NCI-H526 (cell line): Measurements from ENCODE around the gene GNG7.
"Not testable (repeated sequence)": the region's sequence is repeated elsewhere in the genome, so short reads cannot be mapped to it uniquely, and the experiment has no call there.

Source experiments
- DNase-seq, 2 experiments: peaks; one replicate each; lab custom pipeline; 2025; lab: John Stamatoyannopoulos, UW

Gene GNG7

DNA sequence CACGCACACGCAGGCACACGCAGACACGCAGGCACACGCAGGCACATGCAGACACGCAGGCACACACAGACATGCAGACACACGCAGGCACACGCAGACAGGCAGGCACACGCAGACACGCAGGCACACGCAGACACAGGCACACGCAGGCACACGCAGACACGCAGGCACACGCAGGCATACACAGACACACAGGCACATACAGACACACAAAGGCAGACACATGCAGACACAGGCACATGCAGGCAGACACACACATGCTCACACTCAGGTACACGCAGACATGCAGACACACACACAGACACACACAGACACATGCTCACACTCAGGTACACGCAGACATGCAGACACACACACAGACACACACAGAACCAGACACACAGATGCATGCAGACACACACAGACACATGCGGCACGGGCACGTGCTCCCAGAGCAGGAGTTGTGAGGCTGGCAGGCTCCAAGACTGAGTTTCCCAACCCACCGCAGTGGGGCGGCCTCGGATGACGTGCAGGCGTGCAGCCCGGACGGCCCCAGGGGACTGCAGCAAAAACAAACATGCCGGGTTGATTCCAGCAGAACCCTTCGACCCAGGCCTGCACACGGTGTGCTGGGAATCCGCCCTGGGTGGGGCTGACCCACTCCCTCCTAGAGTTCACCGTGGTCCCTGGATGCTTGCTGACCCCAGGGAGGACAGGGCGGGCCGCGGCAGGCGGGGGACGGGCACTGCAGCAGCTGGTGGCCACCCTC is 126.6 kb downstream of the GNG7 start:
- DNase-seq, result peak in 1 of 2 experiments; percentile 40

DNA sequence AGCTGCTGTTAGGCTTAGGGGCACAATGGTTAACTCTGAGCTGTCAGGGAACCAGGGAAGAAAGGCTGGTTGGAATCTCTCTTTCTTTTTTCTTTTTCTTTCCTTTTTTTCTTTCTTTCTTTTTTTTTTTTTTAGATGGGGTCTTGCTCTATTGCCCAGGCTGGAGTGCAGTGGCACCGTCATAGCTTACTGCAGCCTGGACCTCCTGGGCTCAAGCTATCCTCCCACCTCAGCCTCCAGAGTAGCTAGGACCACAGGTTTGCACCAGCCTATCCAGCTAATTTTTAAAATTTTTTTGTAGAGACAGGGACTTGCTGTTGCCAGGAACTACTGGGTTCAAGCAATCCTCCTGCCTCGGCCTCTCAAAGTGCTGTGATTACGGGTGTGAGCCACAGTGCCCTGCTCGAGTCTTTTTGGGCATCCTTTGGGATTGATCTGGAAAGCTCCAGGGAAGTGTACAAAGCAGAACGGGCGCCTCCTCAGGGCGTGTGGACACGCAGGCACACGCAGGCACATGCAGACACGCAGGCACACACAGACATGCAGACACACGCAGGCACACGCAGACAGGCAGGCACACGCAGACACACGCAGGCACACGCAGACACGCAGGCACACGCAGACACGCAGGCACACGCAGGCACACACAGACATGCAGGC is 127.4 kb downstream of the GNG7 start:
- no peak for DNase-seq

DNA sequence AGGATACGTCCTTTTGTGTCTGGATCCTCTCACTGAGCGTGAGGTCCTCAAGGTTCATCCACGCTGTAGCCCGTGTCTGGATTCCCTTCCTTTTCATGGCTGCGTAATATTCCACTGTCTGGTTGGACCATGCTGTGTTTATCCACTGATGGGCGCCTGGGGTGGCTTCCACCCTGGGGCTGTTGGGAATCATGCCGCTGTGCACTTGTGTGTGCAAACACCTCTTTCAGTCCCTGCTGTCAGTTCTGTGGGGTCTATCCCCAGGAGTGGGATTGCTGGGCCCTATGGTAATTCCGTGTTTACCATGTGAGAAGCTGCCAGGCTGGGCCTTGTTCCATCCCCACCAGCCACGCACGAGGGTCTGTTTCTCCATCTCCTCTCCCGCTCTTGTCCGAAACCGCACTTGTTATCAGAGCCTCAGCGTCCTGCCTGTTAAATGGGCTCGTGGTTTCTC is 128.0 kb downstream of the GNG7 start:
- no peak for DNase-seq

DNA sequence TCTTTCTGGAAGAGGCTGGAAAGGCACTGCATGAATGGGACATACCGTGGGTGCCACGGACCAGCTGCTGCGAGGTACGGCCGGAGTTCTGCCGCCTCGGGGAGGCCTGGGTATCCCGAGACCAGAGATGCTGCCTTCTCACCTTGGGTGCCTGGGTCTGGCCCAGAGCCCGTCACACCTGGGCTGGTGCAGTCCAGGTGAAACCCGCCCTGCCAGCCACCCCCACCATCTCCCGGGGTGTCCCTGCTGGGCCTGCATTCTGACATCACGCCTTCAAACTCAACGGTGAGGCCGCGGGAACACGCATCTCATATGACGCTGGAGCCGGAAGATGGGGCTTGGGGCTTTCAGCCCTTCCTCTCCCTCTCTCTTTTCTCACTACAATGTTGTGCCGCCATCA is 128.6 kb downstream of the GNG7 start:
- no peak for DNase-seq

DNA sequence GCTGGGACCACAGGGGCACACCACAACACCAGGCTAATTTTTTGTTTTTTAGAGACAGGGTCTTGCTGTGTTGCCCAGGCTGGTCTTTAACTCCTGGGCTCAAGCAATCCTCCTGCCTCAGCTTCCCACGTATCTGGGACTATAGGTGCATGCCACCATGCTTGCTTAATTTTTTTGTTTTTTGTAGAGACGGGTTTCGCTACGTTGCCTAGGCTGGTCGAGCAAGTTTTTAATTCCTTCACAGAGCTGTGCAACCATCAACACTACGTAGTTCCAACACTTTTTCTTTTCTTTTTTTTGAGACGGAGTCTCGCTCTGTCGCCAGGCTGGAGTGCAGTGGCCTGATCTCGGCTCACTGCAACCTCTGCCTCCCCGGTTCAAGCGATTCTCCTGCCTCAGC is 130.3 kb downstream of the GNG7 start:
- not testable (repeated sequence) for DNase-seq

DNA sequence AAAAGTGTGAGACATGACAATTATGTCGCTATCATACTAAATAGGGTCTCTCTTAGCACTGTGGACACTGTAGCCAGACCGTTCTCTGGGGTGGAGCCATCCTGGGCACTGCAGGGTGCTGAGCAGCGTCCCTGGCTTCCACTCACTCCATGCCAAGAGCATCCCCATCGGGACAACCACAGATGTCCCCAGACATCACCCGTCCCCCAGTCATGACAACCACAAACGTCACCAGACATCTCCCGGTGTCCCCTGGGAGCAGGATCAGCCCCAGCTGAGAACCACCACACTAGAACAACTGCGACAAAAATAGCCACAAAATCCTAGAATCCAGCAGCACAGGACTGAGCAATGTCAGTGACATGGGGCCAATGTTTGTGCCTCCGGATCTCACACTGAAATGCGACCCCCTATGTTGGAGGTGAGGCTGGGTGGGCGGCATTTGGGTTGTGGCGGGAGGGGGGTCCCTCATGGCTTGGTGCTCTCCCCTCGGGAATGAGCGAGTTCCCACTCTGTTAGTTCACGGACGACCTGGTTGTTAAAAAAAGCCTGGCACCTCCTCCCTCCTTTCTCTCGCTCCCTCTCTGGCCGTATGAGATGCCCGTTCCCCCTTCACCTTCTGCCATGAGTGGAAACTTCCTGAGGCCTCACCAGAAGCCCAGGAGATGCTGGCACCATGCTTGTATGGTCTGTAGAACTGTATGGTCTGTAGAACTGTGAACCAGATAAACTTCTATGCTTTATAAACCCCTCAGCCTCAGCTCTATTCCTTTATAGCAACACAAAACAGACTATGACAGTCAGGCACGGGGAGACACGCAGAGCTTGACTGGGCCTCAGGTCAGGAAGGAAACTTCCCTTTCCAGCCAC is 132.7 kb downstream of the GNG7 start:
- DNase-seq, result no peak

DNA sequence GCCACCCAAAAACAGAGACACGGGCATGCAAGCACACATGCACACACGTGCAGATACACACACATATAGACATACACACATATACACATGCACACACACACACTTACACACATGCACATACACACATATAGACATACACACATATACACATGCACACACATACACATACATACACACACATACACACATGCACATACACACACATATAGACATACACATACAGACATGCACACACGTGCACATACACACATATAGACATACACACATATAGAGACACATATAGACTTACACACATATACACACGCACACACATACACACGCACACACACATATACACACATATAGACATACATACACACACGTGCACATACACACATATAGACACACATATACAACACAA is 134.5 kb downstream of the GNG7 start:
- DNase-seq, result no peak

DNA sequence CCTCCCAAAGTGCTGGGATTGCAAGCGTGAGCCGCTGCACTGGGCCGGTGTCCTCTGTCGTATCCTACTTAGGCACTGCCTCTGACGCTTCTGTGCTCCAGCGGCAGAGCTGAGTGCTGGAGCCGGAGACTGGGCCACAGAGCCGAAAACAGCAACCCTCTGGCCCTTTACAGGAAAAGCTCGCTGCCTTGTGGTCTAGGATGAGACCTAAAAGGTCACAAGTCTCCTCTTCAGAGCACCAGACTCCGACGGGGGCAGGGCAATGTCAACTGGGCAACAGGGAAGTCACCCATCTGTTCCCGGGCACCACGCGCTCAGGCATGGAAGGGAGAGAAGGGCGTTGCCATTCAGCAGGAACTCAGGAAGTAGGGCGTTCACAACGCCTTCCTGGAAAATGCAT is 134.9 kb downstream of the GNG7 start:
- DNase-seq, result no peak

DNA sequence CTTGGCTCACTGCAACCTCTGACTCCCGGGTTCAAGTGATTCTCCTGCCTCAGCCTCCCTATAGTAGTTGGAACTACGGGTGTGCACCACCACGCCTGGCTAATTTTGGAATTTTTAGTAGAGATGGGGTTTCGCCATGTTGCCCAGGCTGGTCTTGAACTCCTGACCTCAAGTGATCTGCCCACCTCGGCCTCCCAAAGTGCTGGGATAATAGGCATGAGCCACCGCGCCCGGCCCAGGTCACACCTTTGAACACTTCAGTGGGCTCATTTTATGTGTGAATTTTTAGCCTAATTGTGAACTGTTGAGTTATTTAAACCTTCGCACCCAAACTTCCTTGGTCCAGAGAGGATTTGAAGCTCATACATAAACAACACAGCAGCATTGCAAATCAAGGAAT is 138.9 kb downstream of the GNG7 start:
- DNase-seq, result not testable (repeated sequence)

DNA sequence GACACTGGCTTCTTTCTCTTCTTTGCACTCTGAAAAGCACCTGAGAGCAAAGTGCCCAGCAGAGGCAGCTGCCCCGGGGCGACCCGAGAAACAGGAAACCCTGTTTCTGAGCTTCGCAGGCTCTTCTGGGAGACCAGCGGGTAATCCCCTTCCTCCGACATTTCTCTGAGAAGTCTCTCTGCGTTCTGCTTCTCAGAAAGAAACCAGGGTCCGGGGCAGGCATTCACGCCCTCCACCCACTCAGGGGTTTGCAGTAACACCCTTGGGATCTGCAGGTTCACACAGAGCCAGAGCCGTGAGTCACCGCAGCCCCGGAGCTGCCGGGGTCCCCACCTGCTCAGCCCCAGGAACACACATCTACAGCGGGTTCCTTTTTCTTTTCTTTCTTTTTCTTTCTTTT is 140.6 kb downstream of the GNG7 start:
- no peak for DNase-seq

DNA sequence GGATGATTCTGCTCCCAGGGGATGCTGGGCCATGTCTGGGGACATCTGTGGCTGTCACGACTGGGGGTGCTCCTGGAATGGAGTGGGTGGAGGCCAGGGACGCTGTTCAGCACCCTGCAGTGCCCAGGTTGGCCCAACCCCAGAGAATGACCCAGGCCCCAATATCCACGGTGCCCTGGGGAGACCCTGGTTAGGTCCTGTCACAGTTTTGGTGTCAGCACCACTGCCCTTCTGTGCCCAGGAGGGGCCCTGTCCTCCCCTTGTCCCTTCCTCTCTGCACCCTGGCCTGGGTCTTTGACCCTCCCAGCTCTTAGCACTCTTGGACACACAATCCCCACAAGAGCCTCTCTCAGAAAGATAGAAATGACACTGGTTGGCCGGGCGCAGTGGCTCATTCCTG is 141.3 kb downstream of the GNG7 start:
- DNase-seq, result no peak

DNA sequence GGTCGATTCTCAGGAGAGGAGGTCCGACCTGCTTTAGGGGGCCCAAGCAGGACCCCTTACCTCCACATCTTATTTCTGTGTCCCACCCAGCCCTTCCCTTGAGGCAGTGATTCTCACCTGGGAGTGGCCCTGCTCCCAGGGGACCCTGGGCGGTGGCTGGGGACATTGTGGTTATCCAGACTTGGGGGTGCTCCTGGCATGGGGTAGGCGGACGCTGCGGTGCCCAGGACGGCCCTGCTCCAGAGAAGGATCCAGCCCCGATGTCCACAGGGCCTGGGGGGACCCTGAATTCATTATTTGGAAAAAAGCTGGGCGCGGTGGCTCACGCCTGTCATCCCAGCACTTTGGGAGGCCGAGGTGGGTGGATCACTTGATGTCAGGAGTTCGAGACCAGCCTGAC is 142.1 kb downstream of the GNG7 start:
- no peak for DNase-seq

DNA sequence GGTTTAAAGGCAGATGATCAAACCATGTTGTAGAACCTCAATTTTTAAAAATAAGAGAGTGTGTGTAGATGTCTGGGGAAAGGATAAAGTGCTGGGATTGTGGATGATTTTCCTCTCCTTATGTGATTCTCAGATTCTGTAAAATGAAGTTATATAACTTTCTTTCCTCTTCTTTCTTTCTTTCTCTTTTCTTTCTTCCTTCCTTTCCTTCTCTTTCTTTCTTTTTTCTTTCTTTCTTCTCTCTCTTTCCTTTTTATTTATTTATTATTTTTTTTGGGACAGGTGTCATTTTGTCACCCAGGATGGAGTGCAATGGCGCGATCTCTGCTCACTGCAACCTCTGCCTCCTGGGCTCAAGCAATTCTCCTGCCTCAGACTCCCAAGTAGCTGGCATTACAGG is 144.0 kb downstream of the GNG7 start:
- DNase-seq, result no peak

DNA sequence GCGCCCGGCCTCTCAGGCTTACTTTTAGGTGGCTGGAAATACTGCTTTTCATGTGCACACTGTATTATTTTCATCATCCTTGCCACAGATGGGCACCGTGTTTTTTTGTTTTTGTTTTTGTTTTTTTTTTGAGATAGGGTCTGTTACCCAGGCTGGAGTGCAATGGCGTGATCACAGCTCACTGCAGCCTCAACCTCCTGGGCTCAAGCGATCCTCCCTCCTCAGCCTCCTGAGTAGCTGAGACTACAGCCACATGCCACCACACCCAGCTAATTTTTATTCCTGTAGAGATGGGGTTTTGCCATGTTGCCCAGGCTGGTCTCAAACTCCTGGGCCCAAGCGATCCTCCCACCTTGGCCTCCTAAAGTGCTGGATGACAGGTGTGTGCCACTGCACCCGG is 144.4 kb downstream of the GNG7 start:
- not testable (repeated sequence) for DNase-seq

DNA sequence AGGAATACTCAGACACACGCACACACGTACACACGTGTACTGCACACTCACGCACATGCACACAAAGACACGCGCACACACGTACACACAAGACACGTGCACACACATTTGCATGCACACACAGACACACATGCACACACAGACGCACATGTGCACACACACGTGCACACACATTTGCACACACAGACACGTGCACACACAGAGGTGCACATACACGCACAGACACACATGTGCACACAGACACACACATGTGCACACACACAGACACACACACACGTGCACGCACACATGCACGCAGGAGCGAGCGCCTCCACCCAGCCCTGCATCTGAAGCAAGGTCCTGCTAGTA is 145.4 kb downstream of the GNG7 start:
- DNase-seq, result no peak

DNA sequence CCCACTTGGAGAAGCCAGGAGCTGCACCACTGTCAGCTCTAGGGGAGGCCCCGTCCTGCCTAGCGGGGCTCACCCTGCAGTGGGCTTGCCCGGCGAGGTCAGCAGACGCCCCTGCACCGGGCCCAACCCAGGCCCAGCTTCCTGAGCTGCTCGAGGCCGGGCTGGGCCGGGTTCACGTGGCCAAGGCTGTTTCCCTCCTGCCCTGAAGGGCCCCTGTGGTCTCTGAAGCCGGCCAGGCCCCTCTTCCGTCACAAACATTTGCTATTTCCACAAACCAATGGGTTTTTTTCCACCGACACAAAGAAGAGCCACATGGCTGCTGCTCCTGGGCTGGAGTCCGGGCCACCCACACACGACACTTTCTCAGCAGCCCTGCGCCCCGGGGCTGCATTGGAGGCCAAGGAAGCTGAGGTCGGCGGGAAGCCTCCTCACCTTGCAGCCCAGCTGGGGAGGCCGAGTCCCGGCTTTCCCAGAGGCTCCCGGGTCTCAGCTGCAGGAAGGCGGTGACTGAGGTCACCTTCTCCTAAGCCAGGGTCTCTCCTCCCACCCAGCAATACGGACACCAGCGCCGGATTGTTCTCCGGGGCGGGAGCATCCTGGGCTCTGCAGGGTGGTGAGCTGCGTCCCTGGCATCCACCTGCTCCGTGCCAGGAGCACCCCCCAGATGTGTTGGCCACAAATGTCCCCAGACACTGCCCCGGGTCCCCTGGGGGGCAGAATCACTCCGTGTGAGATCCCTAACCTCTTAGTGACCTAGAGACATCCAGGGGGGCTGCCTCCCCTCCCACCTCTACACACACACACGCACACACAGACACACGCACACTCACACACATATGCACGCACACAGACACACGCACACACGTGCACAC is 146.0 kb downstream of the GNG7 start:
- DNase-seq, result no peak

DNA sequence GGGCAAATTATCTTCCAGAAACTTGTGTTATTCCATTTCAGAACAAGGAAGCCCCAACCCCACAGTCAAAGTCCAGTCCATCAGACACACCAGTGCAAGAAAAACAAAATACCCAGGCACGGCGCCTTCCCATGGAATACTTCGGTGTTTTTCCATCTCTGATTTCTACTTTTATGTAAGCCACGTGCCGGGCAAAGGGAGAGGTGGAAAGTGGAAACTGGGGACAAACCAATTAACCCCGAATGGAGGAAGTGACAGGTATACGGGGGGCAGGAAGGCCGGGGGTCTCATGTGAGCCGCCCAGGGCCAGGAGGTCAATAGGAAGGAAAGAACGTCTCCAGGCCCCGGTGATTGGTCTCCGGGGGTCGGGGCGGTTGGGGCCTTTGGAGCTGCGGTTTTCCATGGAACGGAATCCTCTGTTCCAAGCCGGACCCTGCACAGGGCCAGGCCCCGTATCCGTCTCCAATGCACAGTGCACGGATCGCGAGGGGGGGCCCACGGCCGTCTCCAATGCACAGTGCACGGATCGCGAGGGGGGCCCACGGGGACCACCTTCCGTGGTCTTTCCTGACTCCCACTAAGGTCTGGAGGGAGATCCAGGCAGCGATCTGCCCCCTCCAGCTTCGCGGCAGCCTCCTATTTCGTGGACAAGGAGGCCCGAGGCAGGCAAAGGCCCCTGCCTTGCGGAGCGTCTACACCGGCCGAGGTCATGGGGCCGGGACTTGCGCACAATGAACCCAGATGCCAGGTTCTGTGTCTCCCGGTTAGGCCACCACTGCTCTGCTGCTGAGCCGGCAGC is 146.9 kb downstream of the GNG7 start:
- no peak for DNase-seq

DNA sequence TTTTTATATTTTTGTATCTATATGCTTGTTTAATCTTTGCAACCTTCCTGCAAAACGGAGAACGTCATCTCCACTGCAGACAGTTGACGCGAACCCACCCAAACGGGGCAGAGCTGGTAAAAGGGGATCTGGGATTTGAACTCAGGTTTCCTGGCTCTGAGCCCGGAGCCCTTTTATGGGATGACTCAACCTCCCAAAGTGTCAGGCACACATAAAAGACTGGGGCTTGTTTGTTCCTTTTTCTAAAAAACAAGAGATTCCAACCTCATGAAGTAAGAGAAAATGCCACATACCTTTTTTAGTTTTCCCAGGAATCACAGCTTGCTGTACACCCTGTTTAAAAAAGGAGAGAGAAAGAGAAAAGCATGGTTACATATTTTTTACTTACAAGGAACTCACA is 147.6 kb downstream of the GNG7 start:
- DNase-seq, result no peak

DNA sequence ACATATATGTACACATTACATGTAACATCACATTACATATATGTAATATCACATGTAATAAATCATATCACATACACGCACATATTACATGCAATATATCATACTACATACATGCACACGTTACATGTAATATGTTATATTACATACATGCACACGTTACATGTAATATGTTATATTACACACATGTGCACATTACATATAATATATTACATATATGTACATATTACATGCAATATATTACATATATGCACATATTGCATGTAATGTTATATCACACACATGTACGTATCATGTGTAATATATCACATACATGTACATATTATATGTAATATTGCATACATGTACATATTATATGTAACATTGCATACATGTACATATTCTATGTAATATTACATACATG is 149.0 kb downstream of the GNG7 start:
- no peak for DNase-seq

DNA sequence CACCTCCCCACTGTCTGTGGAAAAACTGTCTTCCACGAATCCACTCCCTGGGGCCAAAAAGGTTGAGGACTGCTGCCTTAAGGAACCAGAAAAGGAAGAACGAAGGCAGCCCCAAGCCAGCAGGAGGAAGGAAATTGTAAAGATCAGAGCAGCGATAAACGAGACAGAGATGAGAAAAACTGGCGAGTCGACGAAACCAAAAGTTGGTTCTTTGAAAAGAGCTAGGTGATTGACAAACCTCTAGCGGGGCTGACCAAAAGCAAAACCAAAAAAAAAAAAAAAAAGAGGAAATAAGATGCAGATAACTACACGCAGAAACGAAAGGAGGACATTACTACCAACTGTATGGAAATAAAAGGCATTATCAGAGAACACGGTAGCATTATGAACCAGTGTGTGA is 149.6 kb downstream of the GNG7 start:
- no peak for DNase-seq

DNA sequence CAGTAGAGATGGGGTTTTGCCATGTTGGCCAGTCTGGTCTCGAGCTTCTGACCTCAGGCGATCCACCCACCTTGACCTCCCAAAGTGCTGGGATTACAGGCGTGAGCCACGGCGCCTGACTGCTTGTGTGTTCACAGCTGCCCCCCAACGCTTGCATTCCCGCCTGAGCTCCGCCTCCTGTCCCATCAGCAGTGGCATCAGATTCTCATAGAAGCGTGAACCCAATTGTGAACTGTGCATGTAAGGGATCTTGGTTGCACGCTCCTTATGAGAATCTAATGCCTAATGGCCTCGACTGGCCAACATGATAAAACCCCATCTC is 150.7 kb downstream of the GNG7 start:
- DNase-seq, result no peak
